AG20443 (cell line): ENCODE results near the gene UFC1.
A peak's percentile ranks its signal among the peaks of the same experiment; 100 is the strongest.

Experiments used
- DNase-seq: peaks from one replicate; pipeline ENCODE4 v3.0.0; 2012; ENCODE audit warnings: low spot score, mixed read lengths

Gene UFC1

GRCh38 chr1:161133220-161133740, 20.5 kb upstream of the UFC1 start:
- peak; percentile 13 for DNase-seq

- DNase-seq, result no peak
Observed at GRCh38 chr1:161137881-161138280, 15.9 kb upstream of the UFC1 start.

GRCh38 chr1:161138431-161138830, 15.3 kb upstream of the UFC1 start:
- DNase-seq, result no peak

GRCh38 chr1:161139766-161140165, 14.0 kb upstream of the UFC1 start:
- DNase-seq, result peak; percentile 52

- no peak for DNase-seq
Observed at GRCh38 chr1:161140755-161141400, 12.9 kb upstream of the UFC1 start.

- no peak for DNase-seq
Observed at GRCh38 chr1:161145832-161146231, 7.9 kb upstream of the UFC1 start.

- no peak for DNase-seq
Observed at GRCh38 chr1:161153176-161153575, 602 bp upstream of the UFC1 start.

- no peak for DNase-seq
Observed at GRCh38 chr1:161157867-161158266, 4.1 kb downstream of the UFC1 start.

- no peak for DNase-seq
Observed at GRCh38 chr1:161158316-161159010, 4.7 kb downstream of the UFC1 start.

- peak; percentile 99 for DNase-seq
Observed at GRCh38 chr1:161159087-161159912, 5.5 kb downstream of the UFC1 start, which contains the start of gene USP21. Gene USP21 (plus strand): TSS chr1:161159500. CDS start chr1:161160641, 1,141 bp downstream.

GRCh38 chr1:161159913-161160243, 6.1 kb downstream of the UFC1 start:
- no peak for DNase-seq

- DNase-seq, result no peak
Observed at GRCh38 chr1:161160671-161161145, 6.9 kb downstream of the UFC1 start.

GRCh38 chr1:161161652-161162051, 7.9 kb downstream of the UFC1 start:
- no peak for DNase-seq

GRCh38 chr1:161162052-161162451, 8.3 kb downstream of the UFC1 start:
- DNase-seq, result no peak

GRCh38 chr1:161162806-161163205, 9.0 kb downstream of the UFC1 start:
- DNase-seq, result no peak

GRCh38 chr1:161163793-161164192, 10.0 kb downstream of the UFC1 start:
- DNase-seq, result no peak

- no peak for DNase-seq
Observed at GRCh38 chr1:161164901-161165610, 11.3 kb downstream of the UFC1 start.

- peak; percentile 91 for DNase-seq
Observed at GRCh38 chr1:161165742-161166668, 12.2 kb downstream of the UFC1 start, which contains the start of gene PPOX. Gene PPOX (plus strand): TSS chr1:161166426. CDS start chr1:161166848, 422 bp downstream.

- no peak for DNase-seq
Observed at GRCh38 chr1:161166669-161167548, 13.1 kb downstream of the UFC1 start.

- DNase-seq, result no peak
Observed at GRCh38 chr1:161168906-161169305, 15.1 kb downstream of the UFC1 start.
